ENCODE results near the gene PPP1CA.

- TF ChIP-seq CTCF (IDR thresholded peaks at IDR 0.05; ENCODE audit: low read depth, low read length, poor library complexity, severe bottlenecking) = no peak
- TF ChIP-seq EZH2phosphoT487 (IDR thresholded peaks at IDR 0.05; ENCODE audit: borderline replicate concordance, low read length) = no peak
Measured at GRCh38 chr11:67415501-67416304, 14.0 kb upstream of the PPP1CA start, which contains the start of gene CARNS1.

All from DOHH2 (cell line).